Neural progenitor cell (in vitro differentiated cells): ENCODE results near the gene NDUFC2. TPM values are rescaled to one million over a fixed set of nuclear protein-coding genes. Genes with fewer than 3 reads are reported as not detected.

Experiments
- DNase-seq: peaks from one replicate; pipeline ENCODE4 v3.0.0-alpha.2; 2016; ENCODE audit warnings: low spot score
- H2AFZ ChIP-seq: fragments of 200-600 bp; sonication (generic); replicated peaks from 2 replicates; pipeline ENCODE4 v1.6.1; 2016; ENCODE audit warnings: antibody characterized with exemption
- H3F3A ChIP-seq: fragments of 200-600 bp; sonication (generic); 2 replicates; pipeline ENCODE4 v1.6.1; 2016; ENCODE audit warnings: antibody characterized with exemption, low read depth
- H3K27ac ChIP-seq: fragments of 200-600 bp; sonication (generic); 2 replicates; pipeline ENCODE4 v1.5.1; 2016; ENCODE audit warnings: mild to moderate bottlenecking
- H3K27me3 ChIP-seq: fragments of 200-600 bp; sonication (generic); 2 replicates; pipeline ENCODE4 v1.6.1; 2016; ENCODE audit warnings: mild to moderate bottlenecking, moderate library complexity
- H3K36me3 ChIP-seq: fragments of 200-600 bp; sonication (generic); 2 replicates; pipeline ENCODE4 v1.5.1; 2016
- H3K4me1 ChIP-seq: fragments of 200-600 bp; sonication (generic); 2 replicates; pipeline ENCODE4 v1.6.1; 2016; ENCODE audit warnings: mixed run types
- H3K4me2 ChIP-seq: fragments of 200-600 bp; sonication (generic); 2 replicates; pipeline ENCODE4 v1.6.1; 2016
- H3K4me3 ChIP-seq: fragments of 200-600 bp; sonication (generic); 2 replicates; pipeline ENCODE4 v1.5.1; 2016
- H3K79me2 ChIP-seq: fragments of 200-600 bp; sonication (generic); 2 replicates; pipeline ENCODE4 v1.6.1; 2016; ENCODE audit warnings: low read depth
- H3K9ac ChIP-seq: fragments of 200-600 bp; sonication (generic); 2 replicates; pipeline ENCODE4 v1.6.1; 2016
- H3K9me3 ChIP-seq: fragments of 200-600 bp; sonication (generic); 2 replicates; pipeline ENCODE4 v1.5.1; 2016; ENCODE audit warnings: low read depth
- H4K20me1 ChIP-seq: fragments of 200-600 bp; sonication (generic); 2 replicates; pipeline ENCODE4 v1.6.1; 2016; ENCODE audit warnings: low read depth
- H3K27ac Mint-ChIP-seq: 3 replicates; pipeline ENCODE4 v1.8.0; 2021; ENCODE audit warnings: mixed read lengths
- H3K27me3 Mint-ChIP-seq: 2 replicates; pipeline ENCODE4 v1.8.0; 2022; ENCODE audit warnings: low read depth, mild to moderate bottlenecking, inconsistent platforms, moderate library complexity, mixed read lengths; ENCODE audit not compliant: insufficient read depth
- H3K36me3 Mint-ChIP-seq: 3 replicates; pipeline ENCODE4 v1.8.0; 2021; ENCODE audit warnings: mixed read lengths
- H3K4me1 Mint-ChIP-seq: 3 replicates; pipeline ENCODE4 v1.8.0; 2021; ENCODE audit warnings: mixed read lengths
- H3K4me3 Mint-ChIP-seq: 3 replicates; pipeline ENCODE4 v1.8.0; 2021; ENCODE audit warnings: mild to moderate bottlenecking, moderate library complexity, mixed read lengths
- H3K9me3 Mint-ChIP-seq: 3 replicates; pipeline ENCODE4 v1.8.0; 2020; ENCODE audit warnings: mixed read lengths
- EZH2 ChIP-seq: fragments of 200-600 bp; sonication (generic); IDR thresholded peaks from 2 replicates; pipeline ENCODE4 v1.6.1; 2017; ENCODE audit warnings: antibody characterized with exemption, mild to moderate bottlenecking, moderate library complexity
- EZH2phosphoT487 ChIP-seq: fragments of 200-600 bp; sonication (generic); IDR thresholded peaks from 2 replicates; pipeline ENCODE4 v1.6.1; 2017; ENCODE audit warnings: antibody characterized with exemption
- total RNA-seq: library from RNA; depleted of rRNA; stranded (reverse); fragments of >200 nt; gene quantifications from 2 replicates; pipeline ENCODE4 v1.2.3, GENCODE V29; 2015; ENCODE audit warnings: low replicate concordance
- TF ChIP-seq, protein P1 (sequence below): fragments of 200-600 bp; sonication (generic); IDR thresholded peaks from 2 replicates; pipeline ENCODE4 v1.5.1; 2017; ENCODE audit warnings: antibody characterized with exemption, mild to moderate bottlenecking

NDUFC2 gene
- total RNA-seq, 1 donor from 2014 or later, result 36.7 TPM

DNA sequence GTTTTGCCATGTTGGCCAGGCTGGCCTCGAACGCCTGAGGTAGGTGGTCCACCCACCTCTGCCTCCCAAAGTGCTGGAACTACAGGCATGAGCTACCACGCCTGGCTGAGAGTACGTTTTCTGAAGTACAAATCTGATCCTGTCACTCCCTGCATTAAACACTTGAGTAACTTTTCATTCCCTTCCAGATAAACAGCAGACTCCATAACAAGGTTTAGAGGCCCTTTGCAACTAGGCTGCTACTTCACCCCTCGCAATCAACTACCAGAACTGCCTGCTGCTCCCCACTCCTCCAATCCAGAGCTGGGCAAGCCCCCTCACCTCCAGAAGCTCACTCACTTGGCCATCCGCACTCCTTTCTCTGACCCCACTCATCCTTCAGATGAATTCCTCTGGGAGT lies 58.1 kb downstream of the NDUFC2 start:
- H3K4me1 ChIP-seq, result peaks cover 21% of the 10 kb centered on the region
- no peaks in the 10 kb centered on the region for H3K36me3 Mint-ChIP-seq

DNA sequence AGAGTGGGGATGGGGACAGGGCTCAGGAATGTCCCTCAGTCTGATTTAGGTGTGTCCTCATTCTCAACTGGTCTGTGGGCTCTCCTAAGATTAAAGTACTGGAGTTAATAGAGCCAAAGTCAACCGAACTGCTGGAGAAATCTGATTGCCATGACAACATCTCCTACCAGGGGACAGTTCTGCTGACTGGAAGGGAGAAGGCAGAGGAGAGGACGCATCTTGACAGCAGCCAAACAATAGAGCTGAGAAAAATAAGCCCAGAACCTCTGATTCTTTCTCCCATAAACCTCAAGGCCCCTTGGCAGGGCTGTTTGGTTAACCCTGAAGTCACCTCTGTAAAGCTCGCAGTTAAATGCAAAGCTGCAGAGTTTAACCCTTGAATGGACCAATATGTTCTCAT lies 59.4 kb downstream of the NDUFC2 start:
- Mint-ChIP-seq H3K4me3 (no peak overlapping the region), H3K36me3 (no peaks in the 10 kb centered on the region), H3K27ac (no peak overlapping the region), H3K9me3 (no peaks in the 10 kb centered on the region), H3K27me3 (peaks cover 8% of the 10 kb centered on the region), H3K4me1 (peaks cover 22% of the 10 kb centered on the region)
- Histone ChIP-seq H3K4me1 (peaks cover 21% of the 10 kb centered on the region), H3K9me3 (no peaks in the 10 kb centered on the region), H2AFZ (no peak overlapping the region), H3F3A (peaks cover 26% of the 10 kb centered on the region), H3K36me3 (no peaks in the 10 kb centered on the region), H3K4me2 (peak overlapping the region; percentile 3), H3K27ac (no peak overlapping the region), H4K20me1 (no peaks in the 10 kb centered on the region), H3K9ac (no peak overlapping the region), H3K79me2 (no peaks in the 10 kb centered on the region), H3K4me3 (no peak overlapping the region), H3K27me3 (no peaks in the 10 kb centered on the region)
- no peak for DNase-seq
- no peak for TF ChIP-seq EZH2phosphoT487
- TF ChIP-seq, protein P1, sequence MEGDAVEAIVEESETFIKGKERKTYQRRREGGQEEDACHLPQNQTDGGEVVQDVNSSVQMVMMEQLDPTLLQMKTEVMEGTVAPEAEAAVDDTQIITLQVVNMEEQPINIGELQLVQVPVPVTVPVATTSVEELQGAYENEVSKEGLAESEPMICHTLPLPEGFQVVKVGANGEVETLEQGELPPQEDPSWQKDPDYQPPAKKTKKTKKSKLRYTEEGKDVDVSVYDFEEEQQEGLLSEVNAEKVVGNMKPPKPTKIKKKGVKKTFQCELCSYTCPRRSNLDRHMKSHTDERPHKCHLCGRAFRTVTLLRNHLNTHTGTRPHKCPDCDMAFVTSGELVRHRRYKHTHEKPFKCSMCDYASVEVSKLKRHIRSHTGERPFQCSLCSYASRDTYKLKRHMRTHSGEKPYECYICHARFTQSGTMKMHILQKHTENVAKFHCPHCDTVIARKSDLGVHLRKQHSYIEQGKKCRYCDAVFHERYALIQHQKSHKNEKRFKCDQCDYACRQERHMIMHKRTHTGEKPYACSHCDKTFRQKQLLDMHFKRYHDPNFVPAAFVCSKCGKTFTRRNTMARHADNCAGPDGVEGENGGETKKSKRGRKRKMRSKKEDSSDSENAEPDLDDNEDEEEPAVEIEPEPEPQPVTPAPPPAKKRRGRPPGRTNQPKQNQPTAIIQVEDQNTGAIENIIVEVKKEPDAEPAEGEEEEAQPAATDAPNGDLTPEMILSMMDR, result no peak
- TF ChIP-seq EZH2, result no peak

More for the DNA sequence above, 58.1 kb downstream of the NDUFC2 start:
- Histone ChIP-seq H3K27me3 (no peaks in the 10 kb centered on the region), H3K36me3 (no peaks in the 10 kb centered on the region), H3K27ac (no peak overlapping the region), H4K20me1 (no peaks in the 10 kb centered on the region), H3K4me3 (no peak overlapping the region), H2AFZ (no peak overlapping the region), H3K4me2 (no peak overlapping the region), H3F3A (peaks cover 26% of the 10 kb centered on the region), H3K79me2 (no peaks in the 10 kb centered on the region), H3K9ac (no peak overlapping the region), H3K9me3 (no peaks in the 10 kb centered on the region)
- H3K4me3 Mint-ChIP-seq, result no peak overlapping the region
- no peaks in the 10 kb centered on the region for H3K9me3 Mint-ChIP-seq
- peaks cover 8% of the 10 kb centered on the region for H3K27me3 Mint-ChIP-seq
- TF ChIP-seq EZH2phosphoT487, result no peak
- TF ChIP-seq, protein P1, result no peak
- no peak for DNase-seq
- H3K27ac Mint-ChIP-seq, result no peak overlapping the region
- peaks cover 22% of the 10 kb centered on the region for H3K4me1 Mint-ChIP-seq

DNA sequence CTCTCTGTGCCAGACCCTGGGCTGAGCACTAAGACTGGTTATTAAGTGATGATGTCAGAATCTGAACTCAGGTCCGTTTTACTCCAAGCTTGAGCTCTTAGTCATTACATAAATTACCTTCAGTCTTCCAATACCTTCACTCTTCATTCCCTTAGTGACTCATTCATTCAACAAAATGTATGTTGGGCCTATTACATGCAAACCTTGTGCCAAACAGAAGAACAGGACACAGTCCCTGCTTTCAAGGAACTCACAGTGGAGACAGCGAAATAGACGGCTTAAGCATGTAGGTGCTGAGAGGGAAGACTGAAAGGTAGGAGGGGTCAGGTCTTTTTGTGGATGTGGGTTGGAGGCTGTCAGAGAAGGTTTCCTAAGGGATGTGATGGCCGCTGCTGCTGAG lies 59.9 kb downstream of the NDUFC2 start:
- Histone ChIP-seq H3K9me3 (no peaks in the 10 kb centered on the region), H3K9ac (no peak overlapping the region), H4K20me1 (no peaks in the 10 kb centered on the region), H2AFZ (no peak overlapping the region), H3K27ac (no peak overlapping the region), H3K4me1 (peaks cover 21% of the 10 kb centered on the region), H3K27me3 (no peaks in the 10 kb centered on the region), H3K79me2 (no peaks in the 10 kb centered on the region), H3K36me3 (no peaks in the 10 kb centered on the region), H3K4me2 (no peak overlapping the region), H3K4me3 (no peak overlapping the region), H3F3A (peaks cover 26% of the 10 kb centered on the region)
- DNase-seq, result no peak
- Mint-ChIP-seq H3K27me3 (peaks cover 8% of the 10 kb centered on the region), H3K27ac (no peak overlapping the region), H3K9me3 (no peaks in the 10 kb centered on the region), H3K4me3 (no peak overlapping the region), H3K4me1 (peaks cover 22% of the 10 kb centered on the region), H3K36me3 (no peaks in the 10 kb centered on the region)
- TF ChIP-seq EZH2 (no peak), EZH2phosphoT487 (no peak)
- TF ChIP-seq, protein P1, result no peak

Other genes starting within 250 kb of the NDUFC2 start
- 48.0 and 61.5 TPM in 2 replicates for gene INTS4, start 85.2 kb downstream of the NDUFC2 start, total RNA-seq
- gene KCTD14, start 56.6 kb downstream of the NDUFC2 start, total RNA-seq, result 4.3 and 5.3 TPM in 2 replicates
- not detected in 2 replicates for gene THRSP, start 16.0 kb downstream of the NDUFC2 start, total RNA-seq
- gene ALG8, start 59.8 kb upstream of the NDUFC2 start, total RNA-seq, result 73.2 and 117 TPM in 2 replicates
- gene KCTD21, start 108.8 kb upstream of the NDUFC2 start, total RNA-seq, result 0.90 and 2.3 TPM in 2 replicates
- 4.2 and 12.5 TPM in 2 replicates for gene USP35, start 109.1 kb upstream of the NDUFC2 start, total RNA-seq